Measurements from ENCODE around the gene ATPAF1.

DNA sequence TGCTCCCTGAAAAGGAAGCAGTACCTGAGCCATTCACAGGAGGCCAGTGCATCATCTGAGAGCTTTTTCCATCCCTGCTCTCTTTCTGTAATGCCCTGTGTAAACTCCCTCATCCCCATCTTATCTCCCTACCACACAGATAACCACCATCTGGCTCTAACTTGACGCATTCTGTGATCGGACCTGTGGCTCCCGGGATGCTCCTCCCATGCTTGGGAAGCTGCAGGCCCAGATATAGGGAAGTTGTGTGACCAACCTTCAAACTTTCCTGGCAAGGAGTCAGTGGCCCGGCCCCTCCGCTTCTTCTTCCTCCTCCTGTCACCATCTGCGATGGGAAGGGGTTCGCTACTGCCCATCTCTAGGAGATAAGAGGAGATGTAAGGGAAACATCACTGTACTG is 85.2 kb downstream of the ATPAF1 start:
- TF ChIP-seq, protein P1, sequence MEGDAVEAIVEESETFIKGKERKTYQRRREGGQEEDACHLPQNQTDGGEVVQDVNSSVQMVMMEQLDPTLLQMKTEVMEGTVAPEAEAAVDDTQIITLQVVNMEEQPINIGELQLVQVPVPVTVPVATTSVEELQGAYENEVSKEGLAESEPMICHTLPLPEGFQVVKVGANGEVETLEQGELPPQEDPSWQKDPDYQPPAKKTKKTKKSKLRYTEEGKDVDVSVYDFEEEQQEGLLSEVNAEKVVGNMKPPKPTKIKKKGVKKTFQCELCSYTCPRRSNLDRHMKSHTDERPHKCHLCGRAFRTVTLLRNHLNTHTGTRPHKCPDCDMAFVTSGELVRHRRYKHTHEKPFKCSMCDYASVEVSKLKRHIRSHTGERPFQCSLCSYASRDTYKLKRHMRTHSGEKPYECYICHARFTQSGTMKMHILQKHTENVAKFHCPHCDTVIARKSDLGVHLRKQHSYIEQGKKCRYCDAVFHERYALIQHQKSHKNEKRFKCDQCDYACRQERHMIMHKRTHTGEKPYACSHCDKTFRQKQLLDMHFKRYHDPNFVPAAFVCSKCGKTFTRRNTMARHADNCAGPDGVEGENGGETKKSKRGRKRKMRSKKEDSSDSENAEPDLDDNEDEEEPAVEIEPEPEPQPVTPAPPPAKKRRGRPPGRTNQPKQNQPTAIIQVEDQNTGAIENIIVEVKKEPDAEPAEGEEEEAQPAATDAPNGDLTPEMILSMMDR (IDR thresholded peaks at IDR 0.05; ENCODE audit: low read depth, low read length), result no peak
- TF ChIP-seq EZH2phosphoT487 (IDR thresholded peaks at IDR 0.05; ENCODE audit: low read depth), result no peak
